ENCODE data around the gene MAFG. TPM values are rescaled to one million over a fixed set of nuclear protein-coding genes. Genes with fewer than 3 reads are reported as not detected.

MAFG gene
- total and polyA plus RNA-seq, 9 of the 15 experiments (the other 6 are each of a cell fraction or from before 2014, with no cell fraction given): 1.1 to 58.1 (median 24.9) TPM

- TF ChIP-seq ELK1 (CRISPR knock-in tag; IDR thresholded peaks at IDR 0.05): no peak
- no peak for TF ChIP-seq ZKSCAN1 (IDR thresholded peaks at IDR 0.05; ENCODE audit: low read depth, low read length)
- TF ChIP-seq MAX (CRISPR knock-in tag; IDR thresholded peaks at IDR 0.05): peak; percentile 45; the same call in 1 of the 2 replicates
- TF ChIP-seq USF1 (CRISPR knock-in tag; IDR thresholded peaks at IDR 0.05): peak; percentile 96
- TF ChIP-seq MYBL2 (IDR thresholded peaks at IDR 0.05; ENCODE audit: low read depth): no peak
- TF ChIP-seq MYBL2 (CRISPR knock-in tag; IDR thresholded peaks at IDR 0.05; ENCODE audit: borderline replicate concordance): no peak
- TF ChIP-seq ZKSCAN3 (CRISPR knock-in tag; IDR thresholded peaks at IDR 0.05): no peak
- no peak for TF ChIP-seq THAP7 (CRISPR knock-in tag; IDR thresholded peaks at IDR 0.05)
- TF ChIP-seq TSC22D4 (tag; IDR thresholded peaks at IDR 0.05): no peak
- TF ChIP-seq TCF3 (CRISPR knock-in tag; IDR thresholded peaks at IDR 0.05): no peak; the same call in 1 of the 2 replicates
- TF ChIP-seq XRCC5 (IDR thresholded peaks at IDR 0.05; ENCODE audit: low read depth, low read length): no peak
- TF ChIP-seq ZC3H11A (IDR thresholded peaks at IDR 0.05; ENCODE audit: low read depth, low read length): no peak
- peak; percentile 33 to 80; a peak in 3 of 4 replicates for TF ChIP-seq NONO (IDR thresholded peaks at IDR 0.05; ENCODE audit: low read depth in 2 of 2, low read length in 1 of 2)
- TF ChIP-seq PCBP2 (IDR thresholded peaks at IDR 0.05; ENCODE audit: low read depth, low read length, poor library complexity, severe bottlenecking): no peak
- TF ChIP-seq TFAM (CRISPR knock-in tag; conservative IDR thresholded peaks at IDR 0.05): no peak
- TF ChIP-seq XRCC3 (IDR thresholded peaks at IDR 0.05): no peak
- TF ChIP-seq ZNF766 (CRISPR knock-in tag; conservative IDR thresholded peaks at IDR 0.05): no peak
- TF ChIP-seq CBFB (CRISPR knock-in tag; IDR thresholded peaks at IDR 0.05): no peak
- TF ChIP-seq FOSL1 (tag; conservative IDR thresholded peaks at IDR 0.05): no peak; the same call in 1 of the 2 replicates
- no peak for TF ChIP-seq MECOM (CRISPR knock-in tag; IDR thresholded peaks at IDR 0.05)
- TF ChIP-seq RBM22 (IDR thresholded peaks at IDR 0.05; ENCODE audit: low read depth, low read length, poor library complexity, severe bottlenecking): no peak
- no peak for TF ChIP-seq ZNF24 (IDR thresholded peaks at IDR 0.05)
- TF ChIP-seq PHB2 (IDR thresholded peaks at IDR 0.05; ENCODE audit: low read depth): no peak
- TF ChIP-seq ZBTB12 (CRISPR knock-in tag; IDR thresholded peaks at IDR 0.05): peak; percentile 45; the same call in 1 of the 2 replicates
- no peak for TF ChIP-seq IFI16 (CRISPR knock-in tag; IDR thresholded peaks at IDR 0.05)
- peak; percentile 82 for TF ChIP-seq ZFX (CRISPR knock-in tag; IDR thresholded peaks at IDR 0.05)
Observed at GRCh38 chr17:81927653-81928543, at the start of gene MAFG (continued).
